Measurements from ENCODE around the gene UBE2G2. TPM values are rescaled to one million over a fixed set of nuclear protein-coding genes. Genes with fewer than 3 reads are reported as not detected.

The UBE2G2 gene
- total and polyA plus RNA-seq, 2 experiments from 2014 or later, result 55.2 to 61.6 TPM

DNA sequence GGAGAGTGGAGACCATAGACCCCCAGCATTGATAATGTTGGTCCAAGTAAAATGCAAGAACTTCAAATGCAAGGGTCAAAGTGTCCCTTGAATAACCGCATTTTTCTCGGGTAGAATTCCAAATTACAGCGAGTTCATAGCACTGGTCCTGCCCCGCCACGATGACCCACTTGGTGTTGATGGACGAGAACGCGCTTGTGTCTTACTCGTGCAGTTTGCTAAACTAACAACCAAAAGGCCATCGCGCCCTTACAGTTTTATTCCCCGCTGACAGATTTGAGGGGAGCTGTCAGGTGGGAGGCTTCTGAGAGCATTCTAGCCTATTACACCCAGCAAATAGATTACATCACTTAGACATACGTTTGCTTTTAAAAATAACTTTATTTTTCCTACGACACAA, 72.9 kb downstream of the UBE2G2 start:
- Histone ChIP-seq H3K9me2 (replicated peaks; ENCODE audit: insufficient read depth) (no peaks in the 10 kb centered on the region), H3K4me2 (no peak overlapping the region), H4K20me1 (ENCODE audit: insufficient read depth, poor library complexity, severe bottlenecking) (no peaks in the 10 kb centered on the region), H3K27ac (no peak overlapping the region), H3K4me1 (ENCODE audit: insufficient read depth) (no peaks in the 10 kb centered on the region), H3K36me3 (replicated peaks; ENCODE audit: insufficient read depth, low read depth) (no peaks in the 10 kb centered on the region), H3K27me3 (peaks cover 24% of the 10 kb centered on the region), H3K9me3 (ENCODE audit: low read depth) (no peaks in the 10 kb centered on the region), H2AFZ (no peak overlapping the region), H3K4me3 (no peak overlapping the region), H3K79me2 (no peaks in the 10 kb centered on the region)
- DNase-seq (ENCODE audit: low spot score), result no peak
- TF ChIP-seq, protein P1, sequence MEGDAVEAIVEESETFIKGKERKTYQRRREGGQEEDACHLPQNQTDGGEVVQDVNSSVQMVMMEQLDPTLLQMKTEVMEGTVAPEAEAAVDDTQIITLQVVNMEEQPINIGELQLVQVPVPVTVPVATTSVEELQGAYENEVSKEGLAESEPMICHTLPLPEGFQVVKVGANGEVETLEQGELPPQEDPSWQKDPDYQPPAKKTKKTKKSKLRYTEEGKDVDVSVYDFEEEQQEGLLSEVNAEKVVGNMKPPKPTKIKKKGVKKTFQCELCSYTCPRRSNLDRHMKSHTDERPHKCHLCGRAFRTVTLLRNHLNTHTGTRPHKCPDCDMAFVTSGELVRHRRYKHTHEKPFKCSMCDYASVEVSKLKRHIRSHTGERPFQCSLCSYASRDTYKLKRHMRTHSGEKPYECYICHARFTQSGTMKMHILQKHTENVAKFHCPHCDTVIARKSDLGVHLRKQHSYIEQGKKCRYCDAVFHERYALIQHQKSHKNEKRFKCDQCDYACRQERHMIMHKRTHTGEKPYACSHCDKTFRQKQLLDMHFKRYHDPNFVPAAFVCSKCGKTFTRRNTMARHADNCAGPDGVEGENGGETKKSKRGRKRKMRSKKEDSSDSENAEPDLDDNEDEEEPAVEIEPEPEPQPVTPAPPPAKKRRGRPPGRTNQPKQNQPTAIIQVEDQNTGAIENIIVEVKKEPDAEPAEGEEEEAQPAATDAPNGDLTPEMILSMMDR (IDR thresholded peaks at IDR 0.05; ENCODE audit: poor library complexity), result no peak
- TF ChIP-seq EZH2phosphoT487 (IDR thresholded peaks at IDR 0.05; ENCODE audit: low read depth, severe bottlenecking, unreplicated experiment) (no peak), EZH2 (IDR thresholded peaks at IDR 0.05; ENCODE audit: borderline replicate concordance) (no peak)
- WGBS (ENCODE audit: low lambda C conversion rate, missing lambda C conversion rate), result 95% methylated on average over 14 of the region's 14 CpGs

DNA sequence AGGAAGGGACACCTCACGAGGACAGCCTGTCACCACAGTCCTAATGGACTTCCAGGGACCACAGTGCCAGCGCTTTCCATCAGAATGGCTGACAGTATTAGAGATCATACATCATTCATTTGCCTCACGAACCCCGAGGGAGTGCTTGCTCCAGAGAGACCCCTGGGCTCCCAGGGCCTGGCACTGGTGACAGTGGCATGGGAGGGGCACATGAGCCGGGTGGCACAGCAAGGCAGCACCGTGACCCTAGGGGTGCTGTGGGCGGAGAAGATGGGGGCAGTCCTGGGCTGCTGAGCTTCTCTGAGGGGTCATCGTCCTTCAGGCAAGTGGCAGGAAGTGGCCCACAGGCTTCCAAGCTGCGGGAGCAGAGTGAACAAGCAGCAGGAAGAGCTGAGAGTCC, 73.9 kb downstream of the UBE2G2 start:
- Histone ChIP-seq H2AFZ (no peak overlapping the region), H4K20me1 (ENCODE audit: insufficient read depth, poor library complexity, severe bottlenecking) (no peaks in the 10 kb centered on the region), H3K27ac (no peak overlapping the region), H3K79me2 (no peaks in the 10 kb centered on the region), H3K4me3 (no peak overlapping the region), H3K4me1 (ENCODE audit: insufficient read depth) (peaks cover 7% of the 10 kb centered on the region), H3K36me3 (replicated peaks; ENCODE audit: insufficient read depth, low read depth) (no peaks in the 10 kb centered on the region), H3K27me3 (peaks cover 33% of the 10 kb centered on the region), H3K4me2 (no peak overlapping the region), H3K9me3 (ENCODE audit: low read depth) (no peaks in the 10 kb centered on the region), H3K9me2 (replicated peaks; ENCODE audit: insufficient read depth) (no peaks in the 10 kb centered on the region)
- TF ChIP-seq, protein P1 (IDR thresholded peaks at IDR 0.05; ENCODE audit: poor library complexity), result no peak
- TF ChIP-seq EZH2phosphoT487 (IDR thresholded peaks at IDR 0.05; ENCODE audit: low read depth, severe bottlenecking, unreplicated experiment), result no peak
- TF ChIP-seq EZH2 (IDR thresholded peaks at IDR 0.05; ENCODE audit: borderline replicate concordance), result no peak
- WGBS (ENCODE audit: low lambda C conversion rate, missing lambda C conversion rate), result 87% methylated on average over 9 of the region's 9 CpGs
- DNase-seq (ENCODE audit: low spot score), result no peak

DNA sequence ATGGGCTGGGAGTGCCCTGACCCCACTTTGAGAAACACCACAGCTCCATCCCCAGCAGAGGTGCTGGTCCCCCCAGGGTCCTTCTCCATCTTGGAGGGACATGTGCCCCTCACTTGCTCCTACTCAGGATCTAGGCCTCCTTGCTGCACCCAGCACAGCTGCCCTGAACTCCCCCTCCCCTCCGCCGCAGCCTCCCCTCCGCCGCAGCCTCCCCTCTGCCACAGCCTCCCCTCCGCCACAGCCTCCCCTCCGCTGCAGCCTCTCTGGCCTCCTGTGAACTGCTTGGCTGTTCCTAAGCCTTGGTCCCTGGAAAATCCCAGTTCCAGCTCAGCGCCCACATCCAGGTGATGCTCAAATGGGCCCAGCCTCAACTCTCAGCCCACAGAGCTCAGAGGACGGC, 74.3 kb downstream of the UBE2G2 start:
- Histone ChIP-seq H3K9me2 (replicated peaks; ENCODE audit: insufficient read depth) (no peaks in the 10 kb centered on the region), H2AFZ (no peak overlapping the region), H4K20me1 (ENCODE audit: insufficient read depth, poor library complexity, severe bottlenecking) (no peaks in the 10 kb centered on the region), H3K4me1 (ENCODE audit: insufficient read depth) (peaks cover 7% of the 10 kb centered on the region), H3K9me3 (ENCODE audit: low read depth) (no peaks in the 10 kb centered on the region), H3K36me3 (replicated peaks; ENCODE audit: insufficient read depth, low read depth) (no peaks in the 10 kb centered on the region), H3K4me3 (no peak overlapping the region), H3K4me2 (no peak overlapping the region), H3K79me2 (no peaks in the 10 kb centered on the region), H3K27ac (no peak overlapping the region), H3K27me3 (peaks cover 37% of the 10 kb centered on the region)
- TF ChIP-seq EZH2phosphoT487 (IDR thresholded peaks at IDR 0.05; ENCODE audit: low read depth, severe bottlenecking, unreplicated experiment) (no peak), EZH2 (IDR thresholded peaks at IDR 0.05; ENCODE audit: borderline replicate concordance) (no peak)
- TF ChIP-seq, protein P1 (IDR thresholded peaks at IDR 0.05; ENCODE audit: poor library complexity), result no peak
- DNase-seq (ENCODE audit: low spot score), result no peak
- WGBS (ENCODE audit: low lambda C conversion rate, missing lambda C conversion rate), result 91% methylated on average over 2 of the region's 8 CpGs

DNA sequence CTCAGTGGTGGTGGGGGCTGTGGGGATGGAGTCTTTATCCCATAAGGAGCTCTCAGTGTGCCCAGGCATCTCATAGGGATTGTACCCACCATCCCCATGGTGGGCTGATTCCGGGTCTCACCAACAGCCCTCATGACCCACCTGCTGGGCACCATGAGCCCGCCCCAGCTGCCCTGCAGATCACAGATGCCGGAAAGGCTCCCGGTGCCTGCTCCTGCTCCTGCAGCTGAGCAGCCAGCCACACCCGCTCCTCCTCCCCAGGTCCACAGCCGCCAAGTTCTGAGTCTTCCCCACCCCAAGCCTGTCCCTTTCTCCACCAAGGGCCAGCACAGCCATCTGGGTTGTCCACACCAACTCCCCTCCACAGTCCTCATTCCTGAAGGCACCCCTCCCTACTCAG, 74.8 kb downstream of the UBE2G2 start:
- 77% methylated on average over 6 of the region's 6 CpGs for WGBS (ENCODE audit: low lambda C conversion rate, missing lambda C conversion rate)
- TF ChIP-seq EZH2phosphoT487 (IDR thresholded peaks at IDR 0.05; ENCODE audit: low read depth, severe bottlenecking, unreplicated experiment) (no peak), EZH2 (IDR thresholded peaks at IDR 0.05; ENCODE audit: borderline replicate concordance) (no peak)
- TF ChIP-seq, protein P1 (IDR thresholded peaks at IDR 0.05; ENCODE audit: poor library complexity), result no peak
- Histone ChIP-seq H3K4me3 (no peak overlapping the region), H3K79me2 (no peaks in the 10 kb centered on the region), H3K27me3 (peaks cover 37% of the 10 kb centered on the region), H3K9me3 (ENCODE audit: low read depth) (no peaks in the 10 kb centered on the region), H3K4me1 (ENCODE audit: insufficient read depth) (peaks cover 7% of the 10 kb centered on the region), H3K4me2 (no peak overlapping the region), H3K27ac (no peak overlapping the region), H2AFZ (no peak overlapping the region), H3K36me3 (replicated peaks; ENCODE audit: insufficient read depth, low read depth) (no peaks in the 10 kb centered on the region), H3K9me2 (replicated peaks; ENCODE audit: insufficient read depth) (no peaks in the 10 kb centered on the region), H4K20me1 (ENCODE audit: insufficient read depth, poor library complexity, severe bottlenecking) (no peaks in the 10 kb centered on the region)
- DNase-seq (ENCODE audit: low spot score), result no peak
